ENCODE results near the gene TAF1B. TPM values are rescaled to one million over a fixed set of nuclear protein-coding genes. Genes with fewer than 3 reads are reported as not detected.
A peak's percentile ranks its signal among the peaks of the same experiment; 100 is the strongest.

TAF1B gene
- total RNA-seq, 1 donor from 2014 or later: 86.3 TPM

DNA sequence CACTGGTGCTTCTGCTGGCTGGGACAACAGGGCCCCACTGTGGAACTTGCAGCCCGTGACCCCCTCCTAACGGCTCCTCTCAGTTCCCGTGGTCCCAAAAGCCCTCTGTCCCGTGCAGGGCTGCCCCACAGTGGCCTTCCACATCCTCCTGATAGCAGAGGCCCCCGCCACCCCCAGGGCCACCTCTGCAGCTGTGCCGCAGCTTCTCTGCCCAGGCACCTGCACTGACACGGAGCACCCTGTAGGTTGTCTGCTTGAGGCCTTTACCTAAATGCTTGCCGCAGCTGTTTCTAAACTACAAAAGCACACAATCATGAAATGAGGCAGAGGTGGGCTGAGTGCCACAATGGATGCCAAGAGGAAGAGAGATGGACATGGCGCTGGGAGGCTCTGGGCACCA is 94.7 kb downstream of the TAF1B start:
- Histone ChIP-seq H3K27me3 (no peaks in the 10 kb centered on the region), H3K4me1 (peaks cover 13% of the 10 kb centered on the region), H3K9me3 (ENCODE audit: low read depth) (no peaks in the 10 kb centered on the region), H3K9ac (no peak overlapping the region), H3K4me3 (no peak overlapping the region), H3F3A (ENCODE audit: low read depth) (no peaks in the 10 kb centered on the region), H4K20me1 (ENCODE audit: low read depth) (no peaks in the 10 kb centered on the region), H2AFZ (replicated peaks) (no peak overlapping the region), H3K36me3 (peaks cover 13% of the 10 kb centered on the region), H3K4me2 (no peak overlapping the region), H3K79me2 (ENCODE audit: low read depth) (no peaks in the 10 kb centered on the region), H3K27ac (no peak overlapping the region)
- Mint-ChIP-seq H3K27me3 (ENCODE audit: insufficient read depth, low read depth) (peaks cover 5% of the 10 kb centered on the region), H3K4me3 (no peak overlapping the region), H3K4me1 (peaks cover 17% of the 10 kb centered on the region), H3K9me3 (no peaks in the 10 kb centered on the region), H3K27ac (no peak overlapping the region), H3K36me3 (peaks cover 13% of the 10 kb centered on the region)
- no peak for TF ChIP-seq EZH2phosphoT487 (IDR thresholded peaks at IDR 0.05)
- TF ChIP-seq, protein P1, sequence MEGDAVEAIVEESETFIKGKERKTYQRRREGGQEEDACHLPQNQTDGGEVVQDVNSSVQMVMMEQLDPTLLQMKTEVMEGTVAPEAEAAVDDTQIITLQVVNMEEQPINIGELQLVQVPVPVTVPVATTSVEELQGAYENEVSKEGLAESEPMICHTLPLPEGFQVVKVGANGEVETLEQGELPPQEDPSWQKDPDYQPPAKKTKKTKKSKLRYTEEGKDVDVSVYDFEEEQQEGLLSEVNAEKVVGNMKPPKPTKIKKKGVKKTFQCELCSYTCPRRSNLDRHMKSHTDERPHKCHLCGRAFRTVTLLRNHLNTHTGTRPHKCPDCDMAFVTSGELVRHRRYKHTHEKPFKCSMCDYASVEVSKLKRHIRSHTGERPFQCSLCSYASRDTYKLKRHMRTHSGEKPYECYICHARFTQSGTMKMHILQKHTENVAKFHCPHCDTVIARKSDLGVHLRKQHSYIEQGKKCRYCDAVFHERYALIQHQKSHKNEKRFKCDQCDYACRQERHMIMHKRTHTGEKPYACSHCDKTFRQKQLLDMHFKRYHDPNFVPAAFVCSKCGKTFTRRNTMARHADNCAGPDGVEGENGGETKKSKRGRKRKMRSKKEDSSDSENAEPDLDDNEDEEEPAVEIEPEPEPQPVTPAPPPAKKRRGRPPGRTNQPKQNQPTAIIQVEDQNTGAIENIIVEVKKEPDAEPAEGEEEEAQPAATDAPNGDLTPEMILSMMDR (IDR thresholded peaks at IDR 0.05): peak; percentile 4
- no peak for TF ChIP-seq EZH2 (IDR thresholded peaks at IDR 0.05)
- DNase-seq (ENCODE audit: low spot score): no peak

DNA sequence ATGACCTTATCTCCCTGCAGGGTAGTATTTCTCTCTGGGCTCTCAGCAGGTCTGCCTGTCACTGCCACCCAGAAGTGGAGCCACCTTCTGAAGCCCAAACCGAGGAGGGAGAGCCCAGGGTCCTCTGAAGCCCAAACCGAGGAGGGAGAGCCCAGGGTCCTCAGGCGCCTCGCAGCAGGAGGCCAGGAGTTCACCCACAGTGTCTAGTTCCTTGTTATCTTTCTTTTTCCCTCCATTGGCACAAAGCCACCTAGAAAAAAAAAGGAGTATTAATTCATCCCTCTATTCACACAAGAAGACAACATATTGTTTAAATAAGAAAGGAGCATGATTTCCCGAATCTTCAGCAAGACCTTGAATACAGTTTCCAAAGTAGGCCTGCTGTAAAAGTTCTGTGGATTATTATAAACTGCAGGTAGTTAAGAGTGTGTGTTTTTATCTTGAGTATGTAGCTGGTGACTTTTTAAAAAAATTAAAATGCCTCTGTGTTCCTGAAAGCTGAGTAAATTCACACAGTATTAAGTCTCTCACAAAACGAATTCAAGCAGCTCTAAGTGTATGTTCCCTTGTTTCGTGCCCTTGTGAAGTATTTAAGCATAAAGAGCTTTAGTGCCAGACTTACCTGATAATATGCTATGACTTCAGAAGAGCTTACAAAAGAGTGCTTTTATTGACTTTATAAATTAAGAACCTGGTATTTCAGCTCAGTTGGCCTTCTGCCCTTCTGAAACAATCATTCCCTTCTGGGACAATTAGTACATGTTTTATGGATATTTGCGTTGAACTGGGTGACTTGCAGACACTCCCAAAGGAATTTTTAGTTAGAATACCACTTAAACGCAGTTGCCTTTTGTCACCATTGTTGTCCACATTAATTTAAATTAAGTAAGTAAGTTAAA is 96.6 kb downstream of the TAF1B start:
- Histone ChIP-seq H3K4me3 (no peak overlapping the region), H3K36me3 (no peaks in the 10 kb centered on the region), H3F3A (ENCODE audit: low read depth) (no peaks in the 10 kb centered on the region), H4K20me1 (ENCODE audit: low read depth) (no peaks in the 10 kb centered on the region), H3K4me1 (peaks cover 13% of the 10 kb centered on the region), H3K9me3 (ENCODE audit: low read depth) (no peaks in the 10 kb centered on the region), H3K9ac (no peak overlapping the region), H3K27ac (no peak overlapping the region), H3K4me2 (no peak overlapping the region), H2AFZ (replicated peaks) (no peak overlapping the region), H3K79me2 (ENCODE audit: low read depth) (no peaks in the 10 kb centered on the region), H3K27me3 (peaks cover 1% of the 10 kb centered on the region)
- Mint-ChIP-seq H3K4me3 (no peak overlapping the region), H3K4me1 (peaks cover 17% of the 10 kb centered on the region), H3K9me3 (no peaks in the 10 kb centered on the region), H3K36me3 (peaks cover 4% of the 10 kb centered on the region), H3K27ac (no peak overlapping the region), H3K27me3 (ENCODE audit: insufficient read depth, low read depth) (peaks cover 7% of the 10 kb centered on the region)
- DNase-seq (ENCODE audit: low spot score): no peak
- no peak for TF ChIP-seq EZH2 (IDR thresholded peaks at IDR 0.05)
- TF ChIP-seq, protein P1 (IDR thresholded peaks at IDR 0.05): no peak

DNA sequence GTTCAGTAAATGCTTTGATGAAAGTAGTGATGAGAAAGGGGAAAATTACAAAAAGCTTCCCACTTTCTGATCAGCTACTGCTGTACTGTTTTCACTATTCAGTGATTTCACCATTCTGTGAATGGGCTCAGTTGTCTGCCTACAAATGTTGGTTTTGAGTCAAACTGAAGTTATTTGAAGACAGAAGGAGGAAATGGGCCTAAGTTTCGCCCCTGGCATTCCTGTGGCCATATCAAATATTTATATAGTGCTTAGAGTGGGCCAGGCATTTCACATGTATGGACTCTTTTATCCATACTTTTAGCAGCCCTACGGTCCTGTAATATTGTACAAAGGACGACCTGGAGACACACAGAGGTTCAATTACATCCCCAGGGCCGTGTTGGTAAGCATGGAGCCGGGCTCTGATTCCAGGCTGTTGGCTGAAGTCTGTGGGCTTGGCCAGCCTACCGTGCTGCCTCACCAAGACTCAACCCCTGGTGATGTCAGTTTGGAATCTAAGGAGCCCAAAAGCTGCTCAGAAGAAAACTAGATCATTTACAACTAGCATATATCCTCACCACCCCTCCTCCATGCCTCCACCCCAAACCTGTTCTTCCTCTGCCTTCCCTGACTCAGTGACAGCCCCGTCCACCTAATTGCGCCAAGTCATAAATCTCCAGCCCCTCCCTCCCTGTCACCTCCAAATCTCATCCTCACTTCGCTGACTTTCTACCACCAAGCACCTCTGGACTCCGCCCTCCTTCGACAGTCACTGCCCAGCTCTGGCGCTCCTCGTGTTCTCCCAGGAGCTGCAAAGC is 98.1 kb downstream of the TAF1B start:
- H4K20me1 ChIP-seq (ENCODE audit: low read depth): no peaks in the 10 kb centered on the region
- H2AFZ ChIP-seq (replicated peaks): no peak overlapping the region
- no peak overlapping the region for H3K27ac ChIP-seq
- TF ChIP-seq EZH2phosphoT487 (IDR thresholded peaks at IDR 0.05) (no peak), EZH2 (IDR thresholded peaks at IDR 0.05) (no peak)
- TF ChIP-seq, protein P1 (IDR thresholded peaks at IDR 0.05): no peak
- Mint-ChIP-seq H3K9me3 (no peaks in the 10 kb centered on the region), H3K36me3 (no peaks in the 10 kb centered on the region), H3K27ac (no peak overlapping the region), H3K27me3 (ENCODE audit: insufficient read depth, low read depth) (peaks cover 8% of the 10 kb centered on the region), H3K4me3 (no peak overlapping the region), H3K4me1 (peaks cover 17% of the 10 kb centered on the region)
- peaks cover 13% of the 10 kb centered on the region for H3K4me1 ChIP-seq
- H3F3A ChIP-seq (ENCODE audit: low read depth): no peaks in the 10 kb centered on the region
- H3K9ac ChIP-seq: no peak overlapping the region
- no peak for DNase-seq (ENCODE audit: low spot score)
- H3K36me3 ChIP-seq: no peaks in the 10 kb centered on the region
- peaks cover 6% of the 10 kb centered on the region for H3K27me3 ChIP-seq
- H3K4me2 ChIP-seq: no peak overlapping the region
- no peaks in the 10 kb centered on the region for H3K9me3 ChIP-seq (ENCODE audit: low read depth)
- no peak overlapping the region for H3K4me3 ChIP-seq
- no peaks in the 10 kb centered on the region for H3K79me2 ChIP-seq (ENCODE audit: low read depth)

Measured in neural progenitor cell (in vitro differentiated cells).